Body of pancreas (tissue), 4 donors: Measurements from ENCODE around the gene HPS5.

Source experiments
- CTCF ChIP-seq, 7 experiments: fragments of 450-650 bp in 4 of 7; fragments of 200-600 bp in 3 of 7; sonication (generic) in 3 of 7; IDR thresholded peaks; one replicate each; pipeline ENCODE4 v1.5.1; 2016 to 2019; ENCODE audit warnings: antibody characterized with exemption in 7 of 7
- POLR2A ChIP-seq, 3 donors: fragments of 450-650 bp; IDR thresholded peaks; one replicate each; pipeline ENCODE4 v1.6.1; 2016; ENCODE audit warnings: antibody characterized with exemption in 3 of 3, mild to moderate bottlenecking in 2 of 3

- TF ChIP-seq CTCF (IDR thresholded peaks at IDR 0.05) = no peak
- no peak for TF ChIP-seq POLR2A (IDR thresholded peaks at IDR 0.05)
These were observed 42.6 kb upstream of the HPS5 start for GRCh38 chr11:18364495-18365073.
